GM12878 (cell line): ENCODE measurements around the gene S1PR4. TPM values are rescaled to one million over a fixed set of nuclear protein-coding genes. Genes with fewer than 3 reads are reported as not detected.

Experiments
- ASH2L ChIP-seq: fragments of 300-600, 200-600 bp; sonication (generic); IDR thresholded peaks from 2 replicates; pipeline ENCODE4 v1.6.1; 2017; ENCODE audit warnings: low read depth, mild to moderate bottlenecking, borderline replicate concordance
- BACH1 ChIP-seq: fragments of 450-650 bp; IDR thresholded peaks from 2 replicates; pipeline ENCODE4 v1.6.1; 2017; ENCODE audit warnings: mild to moderate bottlenecking, borderline replicate concordance
- CHD4 ChIP-seq: fragments of 200-600 bp; sonication (generic); IDR thresholded peaks from 2 replicates; pipeline ENCODE4 v1.6.1; 2016; ENCODE audit warnings: mild to moderate bottlenecking
- EZH2 ChIP-seq: IDR thresholded peaks from 2 replicates; pipeline ENCODE4 v1.6.1; 2012; ENCODE audit warnings: low read depth, mild to moderate bottlenecking, control low read depth, inconsistent platforms, low read length, borderline replicate concordance; ENCODE audit not compliant: control insufficient read depth
- FOXM1 ChIP-seq: IDR thresholded peaks from 2 replicates; pipeline ENCODE4 v1.6.1; 2012; ENCODE audit warnings: low read depth, mild to moderate bottlenecking, inconsistent platforms, low read length, moderate library complexity
- IRF4 ChIP-seq: IDR thresholded peaks from 2 replicates; pipeline ENCODE4 v1.6.1; 2011; ENCODE audit warnings: low read depth, low read length
- MEF2A ChIP-seq: IDR thresholded peaks from 2 replicates; pipeline ENCODE4 v1.6.1; 2011; ENCODE audit warnings: low read depth, mild to moderate bottlenecking, low read length, moderate library complexity; ENCODE audit not compliant: insufficient read depth
- POLR2A ChIP-seq: IDR thresholded peaks from 2 replicates; pipeline ENCODE4 v1.6.1; 2011; ENCODE audit warnings: low read depth, mild to moderate bottlenecking, low read length
- POLR2AphosphoS2 ChIP-seq: IDR thresholded peaks from 2 replicates; pipeline ENCODE4 v1.6.1; 2011; ENCODE audit warnings: low read depth, mild to moderate bottlenecking, low read length, improper control_type of control experiment, moderate library complexity
- POU2F2 ChIP-seq: IDR thresholded peaks from 3 replicates; pipeline ENCODE4 v1.6.1; 2011; ENCODE audit warnings: low read depth, mild to moderate bottlenecking, low read length, borderline replicate concordance
- STAT3 ChIP-seq: IDR thresholded peaks from 2 replicates; pipeline ENCODE4 v1.6.1; 2011; ENCODE audit warnings: low read depth, low read length, improper control_type of control experiment
- ZNF207 ChIP-seq: fragments of 450-650 bp; IDR thresholded peaks from 2 replicates; pipeline ENCODE4 v1.6.1; 2014; ENCODE audit warnings: antibody characterized with exemption, mild to moderate bottlenecking, borderline replicate concordance
- ZSCAN29 ChIP-seq: fragments of 450-650 bp; IDR thresholded peaks from 2 replicates; pipeline ENCODE4 v1.6.1; 2017; ENCODE audit warnings: mild to moderate bottlenecking, moderate library complexity
- polyA plus RNA-seq, 11 experiments: library from polyadenylated mRNA; depleted of rRNA in 4 of 11; unstranded in 6 of 11; stranded (reverse) in 5 of 11; fragments of >200 nt; fragmentation: Nextera tagmentation in 4 of 11; fragmentation: Illumina TruSeq in 1 of 11; extraction: Ambion mirVana in 4 of 11; extraction: Trizol in 1 of 11; gene quantifications; 1 replicate in 1 of 11; 2 replicates in 10 of 11; pipeline versions ENCODE4 v1.2.1 to v1.2.3, GENCODE V29; 2011 to 2016; ENCODE audit warnings: inconsistent platforms in 2 of 11, missing spikeins in 2 of 11, low read depth in 1 of 11
- total RNA-seq, 4 experiments: library from RNA; depleted of rRNA in 3 of 4; stranded (reverse); fragments of >200 nt in 3 of 4; fragmentation: Illumina TruSeq in 1 of 4; extraction: Trizol in 1 of 4; gene quantifications; 2 replicates each; pipeline versions ENCODE4 v1.2.1 to v1.2.3, GENCODE V29; 2013 to 2021
- TF ChIP-seq, protein P1 (sequence below): IDR thresholded peaks from 2 replicates; pipeline ENCODE4 v1.6.1; 2011; ENCODE audit warnings: borderline replicate concordance, low read depth, mild to moderate bottlenecking, moderate library complexity, mixed read lengths, low read length; ENCODE audit not compliant: insufficient read depth; ENCODE audit errors: extremely low read length
- TF ChIP-seq, protein P2 (sequence below): fragments of 450-650 bp; IDR thresholded peaks from 2 replicates; pipeline ENCODE4 v1.6.1; 2017; ENCODE audit warnings: antibody characterized with exemption, mild to moderate bottlenecking, moderate library complexity
- TF ChIP-seq, protein P3 (sequence below): IDR thresholded peaks from 2 replicates; pipeline ENCODE4 v1.6.1; 2012; ENCODE audit warnings: improper control_type of control experiment, low read depth, low read length; ENCODE audit not compliant: insufficient replicate concordance
- TF ChIP-seq, protein P4 (sequence below): IDR thresholded peaks from 2 replicates; pipeline ENCODE4 v1.6.1; 2012; ENCODE audit warnings: low read depth, low read length, improper control_type of control experiment
- TF ChIP-seq, protein P5 (sequence below): fragments of 450-650 bp; IDR thresholded peaks from 2 replicates; pipeline ENCODE4 v1.6.1; 2017; ENCODE audit warnings: borderline replicate concordance

The S1PR4 gene
- total and polyA plus RNA-seq, 10 of the 15 experiments (the other 5 are each of a cell fraction or from before 2014, with no cell fraction given) = 0.19 to 57.7 (median 32.4) TPM; not detected in 1

DNA sequence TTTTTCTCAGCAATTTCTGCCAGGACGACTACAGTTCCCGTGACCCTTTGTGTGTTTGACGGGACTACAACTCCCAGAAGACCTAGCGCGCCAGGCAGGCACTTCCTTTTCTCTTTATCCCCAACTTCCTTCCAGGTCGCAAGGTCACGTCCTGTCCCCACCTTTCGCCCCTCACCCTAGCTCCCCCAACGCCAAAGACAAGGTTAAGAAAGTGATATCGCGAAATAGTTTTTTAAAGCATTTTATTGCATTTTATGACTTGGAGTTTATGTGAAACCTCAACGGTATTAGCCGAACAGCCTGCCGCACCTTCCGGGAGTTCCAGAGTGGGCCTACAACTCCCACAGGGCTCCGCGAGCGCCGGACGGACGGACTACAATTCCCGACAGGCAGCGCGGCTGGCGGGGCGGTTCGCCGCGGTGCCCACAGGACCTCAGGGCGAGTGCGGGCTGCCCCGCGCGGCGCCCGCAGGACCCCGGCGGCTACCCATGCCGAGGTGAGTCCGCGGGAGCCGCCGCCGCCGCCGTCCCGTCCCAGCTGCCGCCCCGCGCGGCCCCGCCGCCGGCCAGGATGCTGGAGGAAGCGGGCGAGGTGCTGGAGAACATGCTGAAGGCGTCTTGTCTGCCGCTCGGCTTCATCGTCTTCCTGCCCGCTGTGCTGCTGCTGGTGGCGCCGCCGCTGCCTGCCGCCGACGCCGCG, 7.0 kb downstream of the S1PR4 start, which contains the start of gene NCLN (continued):
- no peak for TF ChIP-seq EZH2
- TF ChIP-seq, protein P1, sequence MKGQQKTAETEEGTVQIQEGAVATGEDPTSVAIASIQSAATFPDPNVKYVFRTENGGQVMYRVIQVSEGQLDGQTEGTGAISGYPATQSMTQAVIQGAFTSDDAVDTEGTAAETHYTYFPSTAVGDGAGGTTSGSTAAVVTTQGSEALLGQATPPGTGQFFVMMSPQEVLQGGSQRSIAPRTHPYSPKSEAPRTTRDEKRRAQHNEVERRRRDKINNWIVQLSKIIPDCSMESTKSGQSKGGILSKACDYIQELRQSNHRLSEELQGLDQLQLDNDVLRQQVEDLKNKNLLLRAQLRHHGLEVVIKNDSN = no peak
- no peak for TF ChIP-seq FOXM1
- TF ChIP-seq, protein P2, sequence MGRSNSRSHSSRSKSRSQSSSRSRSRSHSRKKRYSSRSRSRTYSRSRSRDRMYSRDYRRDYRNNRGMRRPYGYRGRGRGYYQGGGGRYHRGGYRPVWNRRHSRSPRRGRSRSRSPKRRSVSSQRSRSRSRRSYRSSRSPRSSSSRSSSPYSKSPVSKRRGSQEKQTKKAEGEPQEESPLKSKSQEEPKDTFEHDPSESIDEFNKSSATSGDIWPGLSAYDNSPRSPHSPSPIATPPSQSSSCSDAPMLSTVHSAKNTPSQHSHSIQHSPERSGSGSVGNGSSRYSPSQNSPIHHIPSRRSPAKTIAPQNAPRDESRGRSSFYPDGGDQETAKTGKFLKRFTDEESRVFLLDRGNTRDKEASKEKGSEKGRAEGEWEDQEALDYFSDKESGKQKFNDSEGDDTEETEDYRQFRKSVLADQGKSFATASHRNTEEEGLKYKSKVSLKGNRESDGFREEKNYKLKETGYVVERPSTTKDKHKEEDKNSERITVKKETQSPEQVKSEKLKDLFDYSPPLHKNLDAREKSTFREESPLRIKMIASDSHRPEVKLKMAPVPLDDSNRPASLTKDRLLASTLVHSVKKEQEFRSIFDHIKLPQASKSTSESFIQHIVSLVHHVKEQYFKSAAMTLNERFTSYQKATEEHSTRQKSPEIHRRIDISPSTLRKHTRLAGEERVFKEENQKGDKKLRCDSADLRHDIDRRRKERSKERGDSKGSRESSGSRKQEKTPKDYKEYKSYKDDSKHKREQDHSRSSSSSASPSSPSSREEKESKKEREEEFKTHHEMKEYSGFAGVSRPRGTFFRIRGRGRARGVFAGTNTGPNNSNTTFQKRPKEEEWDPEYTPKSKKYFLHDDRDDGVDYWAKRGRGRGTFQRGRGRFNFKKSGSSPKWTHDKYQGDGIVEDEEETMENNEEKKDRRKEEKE = peak; percentile 42; the same call in 1 of the 2 replicates
- no peak for TF ChIP-seq POU2F2
- TF ChIP-seq, protein P3, sequence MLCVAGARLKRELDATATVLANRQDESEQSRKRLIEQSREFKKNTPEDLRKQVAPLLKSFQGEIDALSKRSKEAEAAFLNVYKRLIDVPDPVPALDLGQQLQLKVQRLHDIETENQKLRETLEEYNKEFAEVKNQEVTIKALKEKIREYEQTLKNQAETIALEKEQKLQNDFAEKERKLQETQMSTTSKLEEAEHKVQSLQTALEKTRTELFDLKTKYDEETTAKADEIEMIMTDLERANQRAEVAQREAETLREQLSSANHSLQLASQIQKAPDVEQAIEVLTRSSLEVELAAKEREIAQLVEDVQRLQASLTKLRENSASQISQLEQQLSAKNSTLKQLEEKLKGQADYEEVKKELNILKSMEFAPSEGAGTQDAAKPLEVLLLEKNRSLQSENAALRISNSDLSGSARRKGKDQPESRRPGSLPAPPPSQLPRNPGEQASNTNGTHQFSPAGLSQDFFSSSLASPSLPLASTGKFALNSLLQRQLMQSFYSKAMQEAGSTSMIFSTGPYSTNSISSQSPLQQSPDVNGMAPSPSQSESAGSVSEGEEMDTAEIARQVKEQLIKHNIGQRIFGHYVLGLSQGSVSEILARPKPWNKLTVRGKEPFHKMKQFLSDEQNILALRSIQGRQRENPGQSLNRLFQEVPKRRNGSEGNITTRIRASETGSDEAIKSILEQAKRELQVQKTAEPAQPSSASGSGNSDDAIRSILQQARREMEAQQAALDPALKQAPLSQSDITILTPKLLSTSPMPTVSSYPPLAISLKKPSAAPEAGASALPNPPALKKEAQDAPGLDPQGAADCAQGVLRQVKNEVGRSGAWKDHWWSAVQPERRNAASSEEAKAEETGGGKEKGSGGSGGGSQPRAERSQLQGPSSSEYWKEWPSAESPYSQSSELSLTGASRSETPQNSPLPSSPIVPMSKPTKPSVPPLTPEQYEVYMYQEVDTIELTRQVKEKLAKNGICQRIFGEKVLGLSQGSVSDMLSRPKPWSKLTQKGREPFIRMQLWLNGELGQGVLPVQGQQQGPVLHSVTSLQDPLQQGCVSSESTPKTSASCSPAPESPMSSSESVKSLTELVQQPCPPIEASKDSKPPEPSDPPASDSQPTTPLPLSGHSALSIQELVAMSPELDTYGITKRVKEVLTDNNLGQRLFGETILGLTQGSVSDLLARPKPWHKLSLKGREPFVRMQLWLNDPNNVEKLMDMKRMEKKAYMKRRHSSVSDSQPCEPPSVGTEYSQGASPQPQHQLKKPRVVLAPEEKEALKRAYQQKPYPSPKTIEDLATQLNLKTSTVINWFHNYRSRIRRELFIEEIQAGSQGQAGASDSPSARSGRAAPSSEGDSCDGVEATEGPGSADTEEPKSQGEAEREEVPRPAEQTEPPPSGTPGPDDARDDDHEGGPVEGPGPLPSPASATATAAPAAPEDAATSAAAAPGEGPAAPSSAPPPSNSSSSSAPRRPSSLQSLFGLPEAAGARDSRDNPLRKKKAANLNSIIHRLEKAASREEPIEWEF = no peak
- peak; percentile 75 for TF ChIP-seq POLR2A
- TF ChIP-seq, protein P4, sequence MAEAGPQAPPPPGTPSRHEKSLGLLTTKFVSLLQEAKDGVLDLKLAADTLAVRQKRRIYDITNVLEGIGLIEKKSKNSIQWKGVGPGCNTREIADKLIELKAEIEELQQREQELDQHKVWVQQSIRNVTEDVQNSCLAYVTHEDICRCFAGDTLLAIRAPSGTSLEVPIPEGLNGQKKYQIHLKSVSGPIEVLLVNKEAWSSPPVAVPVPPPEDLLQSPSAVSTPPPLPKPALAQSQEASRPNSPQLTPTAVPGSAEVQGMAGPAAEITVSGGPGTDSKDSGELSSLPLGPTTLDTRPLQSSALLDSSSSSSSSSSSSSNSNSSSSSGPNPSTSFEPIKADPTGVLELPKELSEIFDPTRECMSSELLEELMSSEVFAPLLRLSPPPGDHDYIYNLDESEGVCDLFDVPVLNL = no peak
- 0 out of 2 replicates have a peak, but pooled peaks have one; percentile 87 for TF ChIP-seq ZNF207
- TF ChIP-seq BACH1 = peak; percentile 71
- 0 out of 2 replicates have a peak, but pooled peaks have one; percentile 25 for TF ChIP-seq ZSCAN29
- TF ChIP-seq POLR2AphosphoS2 = peak; percentile 83
- TF ChIP-seq STAT3 = no peak
- no peak for TF ChIP-seq IRF4
- TF ChIP-seq, protein P5, sequence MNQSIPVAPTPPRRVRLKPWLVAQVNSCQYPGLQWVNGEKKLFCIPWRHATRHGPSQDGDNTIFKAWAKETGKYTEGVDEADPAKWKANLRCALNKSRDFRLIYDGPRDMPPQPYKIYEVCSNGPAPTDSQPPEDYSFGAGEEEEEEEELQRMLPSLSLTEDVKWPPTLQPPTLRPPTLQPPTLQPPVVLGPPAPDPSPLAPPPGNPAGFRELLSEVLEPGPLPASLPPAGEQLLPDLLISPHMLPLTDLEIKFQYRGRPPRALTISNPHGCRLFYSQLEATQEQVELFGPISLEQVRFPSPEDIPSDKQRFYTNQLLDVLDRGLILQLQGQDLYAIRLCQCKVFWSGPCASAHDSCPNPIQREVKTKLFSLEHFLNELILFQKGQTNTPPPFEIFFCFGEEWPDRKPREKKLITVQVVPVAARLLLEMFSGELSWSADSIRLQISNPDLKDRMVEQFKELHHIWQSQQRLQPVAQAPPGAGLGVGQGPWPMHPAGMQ = peak; percentile 92
- 0 out of 2 replicates have a peak, but pooled peaks have one; percentile 10 for TF ChIP-seq MEF2A
- no peak for TF ChIP-seq CHD4
- TF ChIP-seq ASH2L = no peak
